HCT116 (cell line): Measurements from ENCODE around the gene CAPZB. TPM values are rescaled to one million over a fixed set of nuclear protein-coding genes. Genes with fewer than 3 reads are reported as not detected.

ENCODE experiments used
- ATAC-seq: fragments of 200-7000 bp; cut with Tn5 transposase; 2 replicates; pipeline ENCODE4 v1.9.1; 2020; ENCODE audit warnings: mild to moderate bottlenecking, moderate library complexity
- BruUV-seq: library from RNA; stranded (reverse); fragments of 400-500 nt; replicated peaks from 2 replicates; lab custom pipeline; 2021; lab: Mats Ljungman, UMichigan
- CTCF ChIA-PET: fragments of 300-600 bp; sonication (Branson Sonifier 250); formaldehyde crosslinking; loops from one replicate; lab custom pipeline; 2021; ENCODE audit warnings: antibody characterized with exemption; lab: Charles Lee
- POLR2A ChIA-PET: fragments of 300-600, 350-600 bp; sonication (Branson Sonifier 250); formaldehyde crosslinking; loops from one replicate; lab custom pipeline; 2021; ENCODE audit warnings: antibody characterized with exemption; lab: Charles Lee
- RAD21 ChIA-PET, 2 experiments: fragments of 300-600 bp; sonication (Branson Sonifier 250); formaldehyde crosslinking; loops; one replicate each; lab custom pipeline; 2023; ENCODE audit warnings: low total read pairs in 2 of 2; ENCODE audit not compliant: uncharacterized antibody in 2 of 2, unreplicated experiment in 2 of 2, low non-redundant PET in 1 of 2; lab: Charles Lee
- DNase-seq: peaks from one replicate; pipeline ENCODE4 v3.0.0-alpha.2; 2010; ENCODE audit warnings: low read depth, low spot score
- H2AFZ ChIP-seq: fragments of 200-600 bp; shearing (Covaris generic), sonication (generic); 2 replicates; pipeline ENCODE4 v1.6.1; 2017; ENCODE audit warnings: low read depth, mixed run types, mixed read lengths, antibody characterized with exemption, low read length; ENCODE audit not compliant: poor library complexity, severe bottlenecking
- H3K27ac ChIP-seq: 2 replicates; pipeline ENCODE4 v1.5.1; 2012; ENCODE audit warnings: low read depth, low read length
- H3K27me3 ChIP-seq: fragments of 200-600 bp; sonication (generic); 2 replicates; pipeline ENCODE4 v1.6.1; 2016; ENCODE audit warnings: mixed run types, low read length, mixed read lengths; ENCODE audit not compliant: insufficient read depth
- H3K36me3 ChIP-seq, 2 experiments: fragments of 200-500 bp in 1 of 2; fragments of 200-600 bp in 1 of 2; sonication (Bioruptor generic) in 1 of 2; sonication (generic) in 1 of 2; 2 replicates each; pipeline versions ENCODE4 v1.5.1 to v1.6.1; 2014 to 2016; ENCODE audit warnings: low read length in 2 of 2, inconsistent platforms in 1 of 2, mixed read lengths in 1 of 2, mixed run types in 1 of 2; ENCODE audit not compliant: insufficient read depth in 2 of 2, control insufficient read depth in 1 of 2
- H3K4me1 ChIP-seq, 2 experiments: fragments of 200-600 bp in 1 of 2; sonication (generic) in 1 of 2; 2 replicates each; pipeline versions ENCODE4 v1.5.1 to v1.6.1; 2012 to 2017; ENCODE audit warnings: low read length in 2 of 2, inconsistent platforms in 1 of 2, mild to moderate bottlenecking in 1 of 2, mixed read lengths in 1 of 2, mixed run types in 1 of 2, moderate library complexity in 1 of 2; ENCODE audit not compliant: insufficient read depth in 2 of 2, control insufficient read depth in 1 of 2
- H3K4me2 ChIP-seq: fragments of 200-600 bp; sonication (generic); 2 replicates; pipeline ENCODE4 v1.6.1; 2017; ENCODE audit warnings: mixed run types, low read length, mixed read lengths
- H3K4me3 ChIP-seq, 2 experiments: fragments of 200-600 bp in 1 of 2; sonication (generic) in 1 of 2; replicated peaks in 1 of 2; 2 replicates each; pipeline ENCODE4 v1.5.1; 2011 to 2016; ENCODE audit warnings: low read length in 2 of 2, control low read depth in 1 of 2, low read depth in 1 of 2, mild to moderate bottlenecking in 1 of 2, mixed read lengths in 1 of 2, mixed run types in 1 of 2
- H3K79me2 ChIP-seq: fragments of 200-600 bp; sonication (generic); 2 replicates; pipeline ENCODE4 v1.6.1; 2017; ENCODE audit warnings: mild to moderate bottlenecking, mixed run types, low read length, moderate library complexity, mixed read lengths; ENCODE audit not compliant: insufficient read depth
- H3K9ac ChIP-seq: fragments of 200-600 bp; sonication (generic); 2 replicates; pipeline ENCODE4 v1.6.1; 2016; ENCODE audit warnings: low read length, mixed read lengths
- H3K9me2 ChIP-seq: fragments of 200-600 bp; sonication (generic), shearing (Covaris generic); 2 replicates; pipeline ENCODE4 v1.6.1; 2017; ENCODE audit warnings: mixed run types, mild to moderate bottlenecking, moderate library complexity; ENCODE audit not compliant: insufficient read depth
- H3K9me3 ChIP-seq, 2 experiments: fragments of 200-500 bp in 1 of 2; fragments of 200-600 bp in 1 of 2; sonication (Bioruptor generic) in 1 of 2; sonication (generic) in 1 of 2; 2 replicates each; pipeline ENCODE4 v1.6.1; 2014 to 2017; ENCODE audit warnings: low read length in 2 of 2, mixed read lengths in 2 of 2, inconsistent platforms in 1 of 2, low read depth in 1 of 2, mild to moderate bottlenecking in 1 of 2, mixed run types in 1 of 2, moderate library complexity in 1 of 2; ENCODE audit not compliant: control insufficient read depth in 1 of 2, insufficient read depth in 1 of 2
- H4K20me1 ChIP-seq: fragments of 200-600 bp; sonication (generic), shearing (Covaris generic); 2 replicates; pipeline ENCODE4 v1.6.1; 2017; ENCODE audit warnings: mixed run types, mild to moderate bottlenecking, moderate library complexity; ENCODE audit not compliant: insufficient read depth
- CBX3 ChIP-seq: IDR thresholded peaks from 2 replicates; pipeline ENCODE4 v1.6.1; 2012; ENCODE audit warnings: low read depth
- CEBPB ChIP-seq: IDR thresholded peaks from 2 replicates; pipeline ENCODE4 v1.6.1; 2012; ENCODE audit warnings: low read depth
- EGR1 ChIP-seq: IDR thresholded peaks from 2 replicates; pipeline ENCODE4 v1.6.1; 2012; ENCODE audit warnings: low read depth
- EZH2 ChIP-seq: fragments of 200-600 bp; sonication (generic); IDR thresholded peaks from 2 replicates; pipeline ENCODE4 v1.6.1; 2017; ENCODE audit warnings: antibody characterized with exemption, mixed run types
- EZH2phosphoT487 ChIP-seq: fragments of 200-600 bp; IDR thresholded peaks from 2 replicates; pipeline ENCODE4 v1.6.1; 2018; ENCODE audit warnings: antibody characterized with exemption, borderline replicate concordance
- FOSL1 ChIP-seq: IDR thresholded peaks from 2 replicates; pipeline ENCODE4 v1.6.1; 2012; ENCODE audit warnings: low read depth
- JUND ChIP-seq: IDR thresholded peaks from 2 replicates; pipeline ENCODE4 v1.6.1; 2012
- POLR2AphosphoS5 ChIP-seq: IDR thresholded peaks from 2 replicates; pipeline ENCODE4 v1.6.1; 2011; ENCODE audit warnings: mild to moderate bottlenecking, low read depth, low read length, moderate library complexity
- RAD21 ChIP-seq: IDR thresholded peaks from 2 replicates; pipeline ENCODE4 v1.6.1; 2012; ENCODE audit warnings: low read depth, mild to moderate bottlenecking
- SIN3A ChIP-seq: IDR thresholded peaks from 2 replicates; pipeline ENCODE4 v1.6.1; 2012; ENCODE audit warnings: low read depth
- TCF7L2 ChIP-seq: IDR thresholded peaks from 2 replicates; pipeline ENCODE4 v1.7.0; 2011; ENCODE audit warnings: borderline replicate concordance, inconsistent platforms; ENCODE audit not compliant: insufficient read depth, insufficient read length; ENCODE audit errors: extremely low read depth
- YY1 ChIP-seq: IDR thresholded peaks from 2 replicates; pipeline ENCODE4 v1.6.1; 2011; ENCODE audit warnings: low read length, low read depth, moderate library complexity, mild to moderate bottlenecking; ENCODE audit not compliant: insufficient replicate concordance; ENCODE audit errors: extremely low read depth
- ZFX ChIP-seq: fragments of 450-650 bp; IDR thresholded peaks from 2 replicates; pipeline ENCODE4 v1.6.1; 2017
- ZNF274 ChIP-seq: fragments of 200-500 bp; sonication (Bioruptor generic); IDR thresholded peaks from 2 replicates; pipeline ENCODE4 v1.6.1; 2014; ENCODE audit warnings: mild to moderate bottlenecking, low read depth, low read length, inconsistent platforms
- intact Hi-C: fragments of 100-400 bp; cut with micrococcal nuclease; formaldehyde crosslinking; loops from 2 replicates; pipeline ENCODE4 v1.10.0; 2022
- total RNA-seq: library from RNA; stranded (reverse); gene quantifications from one replicate; pipeline ENCODE4 v1.2.1, GENCODE V29; 2021; ENCODE audit not compliant: unreplicated experiment
- TF ChIP-seq, protein P1 (sequence below): IDR thresholded peaks from 2 replicates; pipeline ENCODE4 v1.6.1; 2012
- TF ChIP-seq, protein P2 (sequence below), 3 experiments: fragments of 200-600 bp in 1 of 3; sonication (generic) in 1 of 3; IDR thresholded peaks in 2 of 3; conservative IDR thresholded peaks in 1 of 3; 2 replicates each; pipeline ENCODE4 v1.5.1; 2012 to 2017; ENCODE audit warnings: low read depth in 2 of 3, low read length in 2 of 3, antibody characterized with exemption in 1 of 3, borderline replicate concordance in 1 of 3, control low read depth in 1 of 3, mild to moderate bottlenecking in 1 of 3, mixed read lengths in 1 of 3, mixed run types in 1 of 3, moderate library complexity in 1 of 3; ENCODE audit not compliant: insufficient read depth in 1 of 3
- TF ChIP-seq, protein P3 (sequence below): IDR thresholded peaks from 2 replicates; pipeline ENCODE4 v1.6.1; 2012
- TF ChIP-seq, protein P4 (sequence below): IDR thresholded peaks from 2 replicates; pipeline ENCODE4 v1.6.1; 2011; ENCODE audit warnings: mild to moderate bottlenecking, low read length, moderate library complexity; ENCODE audit not compliant: insufficient replicate concordance; ENCODE audit errors: extremely low read depth

CAPZB gene
- total RNA-seq, 1 experiment from 2014 or later = 203 TPM

DNA sequence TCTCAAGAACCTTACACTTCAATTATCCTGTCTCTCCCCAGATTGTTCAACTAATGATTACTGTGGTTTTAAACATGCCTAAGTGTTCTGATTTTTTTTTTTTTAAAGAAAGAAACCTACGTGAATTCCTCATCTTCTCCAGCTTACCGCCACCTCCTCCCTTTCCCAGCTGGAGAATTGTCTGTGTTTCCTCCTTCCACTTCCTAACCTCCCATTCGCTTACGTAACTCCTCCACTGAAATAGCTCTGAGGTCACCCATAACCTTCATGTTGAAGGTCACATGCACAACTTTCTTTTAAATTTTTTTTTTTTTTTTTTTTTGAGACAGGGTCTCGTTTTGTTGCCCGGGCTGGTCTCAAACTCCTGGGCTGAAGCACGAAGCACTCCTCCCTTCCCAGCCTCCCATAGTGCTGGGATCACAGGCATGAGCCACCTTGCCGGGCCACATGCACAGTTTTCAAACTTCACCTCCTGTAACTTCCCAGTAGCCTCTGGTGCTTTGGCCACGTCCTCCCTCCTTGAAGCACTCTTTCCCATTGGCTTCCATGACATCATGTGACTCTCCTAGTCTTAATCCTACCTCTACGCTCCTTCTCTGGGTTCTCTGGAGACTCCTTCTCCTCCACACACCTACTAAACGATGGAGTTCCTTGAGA is 9.8 kb upstream of the CAPZB start:
- H3K79me2 ChIP-seq = no peaks in the 10 kb centered on the region
- no peaks in the 10 kb centered on the region for H4K20me1 ChIP-seq
- H3K27ac ChIP-seq = no peak overlapping the region
- no peak for TF ChIP-seq EZH2phosphoT487
- TF ChIP-seq EGR1 = no peak
- no peak for TF ChIP-seq JUND
- TF ChIP-seq RAD21 = no peak
- TF ChIP-seq CEBPB = no peak
- TF ChIP-seq, protein P1, sequence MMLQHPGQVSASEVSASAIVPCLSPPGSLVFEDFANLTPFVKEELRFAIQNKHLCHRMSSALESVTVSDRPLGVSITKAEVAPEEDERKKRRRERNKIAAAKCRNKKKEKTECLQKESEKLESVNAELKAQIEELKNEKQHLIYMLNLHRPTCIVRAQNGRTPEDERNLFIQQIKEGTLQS = no peak
- TF ChIP-seq FOSL1 = no peak
- no peak for TF ChIP-seq ZFX
- TF ChIP-seq, protein P2, sequence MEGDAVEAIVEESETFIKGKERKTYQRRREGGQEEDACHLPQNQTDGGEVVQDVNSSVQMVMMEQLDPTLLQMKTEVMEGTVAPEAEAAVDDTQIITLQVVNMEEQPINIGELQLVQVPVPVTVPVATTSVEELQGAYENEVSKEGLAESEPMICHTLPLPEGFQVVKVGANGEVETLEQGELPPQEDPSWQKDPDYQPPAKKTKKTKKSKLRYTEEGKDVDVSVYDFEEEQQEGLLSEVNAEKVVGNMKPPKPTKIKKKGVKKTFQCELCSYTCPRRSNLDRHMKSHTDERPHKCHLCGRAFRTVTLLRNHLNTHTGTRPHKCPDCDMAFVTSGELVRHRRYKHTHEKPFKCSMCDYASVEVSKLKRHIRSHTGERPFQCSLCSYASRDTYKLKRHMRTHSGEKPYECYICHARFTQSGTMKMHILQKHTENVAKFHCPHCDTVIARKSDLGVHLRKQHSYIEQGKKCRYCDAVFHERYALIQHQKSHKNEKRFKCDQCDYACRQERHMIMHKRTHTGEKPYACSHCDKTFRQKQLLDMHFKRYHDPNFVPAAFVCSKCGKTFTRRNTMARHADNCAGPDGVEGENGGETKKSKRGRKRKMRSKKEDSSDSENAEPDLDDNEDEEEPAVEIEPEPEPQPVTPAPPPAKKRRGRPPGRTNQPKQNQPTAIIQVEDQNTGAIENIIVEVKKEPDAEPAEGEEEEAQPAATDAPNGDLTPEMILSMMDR (IDR thresholded peaks at IDR 0.05 in 2 of 3, conservative IDR thresholded peaks at IDR 0.05 in 1 of 3; ENCODE audit: borderline replicate concordance in 1 of 3, insufficient read depth in 1 of 3, low read depth in 2 of 3, low read length in 2 of 3) = no peak
- TF ChIP-seq POLR2AphosphoS5 = no peak
- TF ChIP-seq, protein P3, sequence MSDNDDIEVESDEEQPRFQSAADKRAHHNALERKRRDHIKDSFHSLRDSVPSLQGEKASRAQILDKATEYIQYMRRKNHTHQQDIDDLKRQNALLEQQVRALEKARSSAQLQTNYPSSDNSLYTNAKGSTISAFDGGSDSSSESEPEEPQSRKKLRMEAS = no peak
- TF ChIP-seq, protein P4, sequence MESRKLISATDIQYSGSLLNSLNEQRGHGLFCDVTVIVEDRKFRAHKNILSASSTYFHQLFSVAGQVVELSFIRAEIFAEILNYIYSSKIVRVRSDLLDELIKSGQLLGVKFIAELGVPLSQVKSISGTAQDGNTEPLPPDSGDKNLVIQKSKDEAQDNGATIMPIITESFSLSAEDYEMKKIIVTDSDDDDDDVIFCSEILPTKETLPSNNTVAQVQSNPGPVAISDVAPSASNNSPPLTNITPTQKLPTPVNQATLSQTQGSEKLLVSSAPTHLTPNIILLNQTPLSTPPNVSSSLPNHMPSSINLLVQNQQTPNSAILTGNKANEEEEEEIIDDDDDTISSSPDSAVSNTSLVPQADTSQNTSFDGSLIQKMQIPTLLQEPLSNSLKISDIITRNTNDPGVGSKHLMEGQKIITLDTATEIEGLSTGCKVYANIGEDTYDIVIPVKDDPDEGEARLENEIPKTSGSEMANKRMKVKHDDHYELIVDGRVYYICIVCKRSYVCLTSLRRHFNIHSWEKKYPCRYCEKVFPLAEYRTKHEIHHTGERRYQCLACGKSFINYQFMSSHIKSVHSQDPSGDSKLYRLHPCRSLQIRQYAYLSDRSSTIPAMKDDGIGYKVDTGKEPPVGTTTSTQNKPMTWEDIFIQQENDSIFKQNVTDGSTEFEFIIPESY = no peak
- no peak for TF ChIP-seq SIN3A
- no peak for TF ChIP-seq TCF7L2
- TF ChIP-seq ZNF274 = no peak
- TF ChIP-seq CBX3 = no peak
- no peak for TF ChIP-seq EZH2
- TF ChIP-seq YY1 = no peak
- TF ChIP-seq, all 23 proteins: peak for 0
- no TSS peak for BruUV-seq
- no peak overlapping the region for H3K9ac ChIP-seq
- H3K4me1 ChIP-seq = no peaks in the 10 kb centered on the region
- H3K9me3 ChIP-seq = no peaks in the 10 kb centered on the region
- RAD21 ChIA-PET = no interaction called here
- no peak overlapping the region for H3K4me3 ChIP-seq
- DNase-seq (no peak), ATAC-seq (no peak)
- intact Hi-C loops = loop anchor here (5.0 kb wide), 1 partner anchor 87 kb away; no protein-coding TSS in a partner anchor
- H3K9me2 ChIP-seq = no peaks in the 10 kb centered on the region
- H3K27me3 ChIP-seq = no peaks in the 10 kb centered on the region
- H2AFZ ChIP-seq = no peak overlapping the region
- CTCF ChIA-PET = interaction anchor here (1.7 kb wide), 1 partner anchor 87 kb away, joined by 3 read pairs; no protein-coding TSS in a partner anchor
- no peak overlapping the region for H3K4me2 ChIP-seq
- H3K36me3 ChIP-seq = no peaks in the 10 kb centered on the region
- POLR2A ChIA-PET = no interaction called here
